ENCODE measurements around the gene STAB1.

Gene STAB1

GRCh38 chr3:52537726-52538421 lies 42.7 kb downstream of the STAB1 start:
- DNase-seq = no peak

- DNase-seq = no peak
Measured at GRCh38 chr3:52539010-52539653, 44.0 kb downstream of the STAB1 start.

GRCh38 chr3:52541050-52541449 lies 45.9 kb downstream of the STAB1 start:
- DNase-seq = no peak

- DNase-seq = no peak
Measured at GRCh38 chr3:52544937-52545336, 49.8 kb downstream of the STAB1 start.

GRCh38 chr3:52546111-52546901 lies 51.2 kb downstream of the STAB1 start:
- DNase-seq = no peak

- no peak for DNase-seq
Measured at GRCh38 chr3:52547143-52547542, 52.0 kb downstream of the STAB1 start.

- no peak for DNase-seq
Measured at GRCh38 chr3:52551118-52551517, 56.0 kb downstream of the STAB1 start.

- DNase-seq = no peak
Measured at GRCh38 chr3:52552089-52552488, 57.0 kb downstream of the STAB1 start.

- DNase-seq = no peak
Measured at GRCh38 chr3:52554026-52554755, 59.1 kb downstream of the STAB1 start.

GRCh38 chr3:52555056-52555455 lies 59.9 kb downstream of the STAB1 start:
- DNase-seq = no peak

- DNase-seq = no peak
Measured at GRCh38 chr3:52557011-52557960, 62.1 kb downstream of the STAB1 start.

GRCh38 chr3:52558436-52558835 lies 63.3 kb downstream of the STAB1 start:
- DNase-seq = no peak

GRCh38 chr3:52561028-52561747 lies 66.0 kb downstream of the STAB1 start:
- no peak for DNase-seq

- DNase-seq = no peak
Measured at GRCh38 chr3:52563984-52564383, 68.8 kb downstream of the STAB1 start.

GRCh38 chr3:52568069-52568468 lies 72.9 kb downstream of the STAB1 start:
- no peak for DNase-seq

GRCh38 chr3:52570076-52570475 lies 74.9 kb downstream of the STAB1 start:
- DNase-seq = no peak

- DNase-seq = no peak
Measured at GRCh38 chr3:52572221-52572620, 77.1 kb downstream of the STAB1 start.

All from NCI-H2171 (cell line).